Testis (tissue), 2 donors: ENCODE results near the gene CFAP58.

Experiments used
- CTCF ChIP-seq, 3 experiments: fragments of 450-650 bp in 2 of 3; fragments of 200-600 bp in 1 of 3; sonication (generic) in 1 of 3; IDR thresholded peaks; one replicate each; pipeline ENCODE4 v1.5.1; 2016 to 2019; ENCODE audit warnings: antibody characterized with exemption in 3 of 3, mild to moderate bottlenecking in 2 of 3, moderate library complexity in 1 of 3
- POLR2A ChIP-seq: fragments of 450-650 bp; IDR thresholded peaks from one replicate; pipeline ENCODE4 v1.6.1; 2017; ENCODE audit warnings: antibody characterized with exemption, mild to moderate bottlenecking, moderate library complexity

DNA sequence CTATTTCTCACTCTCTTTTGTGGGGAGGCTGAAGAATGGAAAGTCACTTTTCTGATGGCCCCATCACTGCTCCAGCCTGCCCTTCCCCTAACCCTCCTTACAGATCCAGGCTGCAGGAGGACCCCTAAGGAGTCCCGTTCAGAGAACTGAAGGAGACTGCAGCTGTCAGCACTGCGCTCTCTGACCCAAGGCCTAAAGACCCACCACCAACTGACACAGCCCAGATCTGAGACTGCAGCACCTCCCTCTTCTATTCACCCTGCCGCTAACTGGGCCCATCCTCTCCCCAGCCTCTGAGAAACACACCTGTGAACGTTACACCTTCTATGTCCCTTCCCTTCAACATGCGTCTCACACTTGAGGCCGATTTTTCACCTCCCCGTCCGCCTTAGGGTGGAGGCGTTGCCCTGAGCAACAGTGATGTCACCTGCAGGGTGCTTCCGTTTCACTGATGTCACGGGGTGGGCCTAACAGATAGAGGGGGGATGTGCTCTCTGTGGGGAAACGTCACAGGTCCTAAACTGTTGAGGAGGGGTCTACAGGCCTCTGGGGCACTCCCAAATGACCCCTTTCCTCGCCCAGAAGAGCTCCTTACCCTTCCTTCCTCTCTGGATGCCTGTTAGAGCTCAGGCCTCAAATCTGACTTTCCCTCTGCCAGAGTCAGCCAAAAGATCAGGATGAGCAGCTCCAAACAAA is 20.5 kb upstream of the CFAP58 start:
- TF ChIP-seq POLR2A (no peak), CTCF (IDR thresholded peaks at IDR 0.05) (no peak)
